ENCODE measurements around the gene LRP1B. TPM values are rescaled to one million over a fixed set of nuclear protein-coding genes. Genes with fewer than 3 reads are reported as not detected.

The LRP1B gene
- polyA plus RNA-seq, 1 donor from 2014 or later, result 12.7 TPM

GRCh38 chr2:141618457-141618856 is 512.4 kb downstream of the LRP1B start:
- no peak for TF ChIP-seq MXI1 (conservative IDR thresholded peaks at IDR 0.05; ENCODE audit: poor library complexity, severe bottlenecking)
- TF ChIP-seq POLR2AphosphoS5 (IDR thresholded peaks at IDR 0.05), result no peak
- TF ChIP-seq TAF1 (IDR thresholded peaks at IDR 0.05; ENCODE audit: low read depth), result no peak
- TF ChIP-seq RAD21 (conservative IDR thresholded peaks at IDR 0.05), result no peak
- no peak for TF ChIP-seq REST (IDR thresholded peaks at IDR 0.05; ENCODE audit: borderline replicate concordance)
- TF ChIP-seq EZH2 (IDR thresholded peaks at IDR 0.05; ENCODE audit: borderline replicate concordance, insufficient read depth, low read length, poor library complexity, severe bottlenecking), result no peak
- TF ChIP-seq SMC3 (conservative IDR thresholded peaks at IDR 0.05; ENCODE audit: poor library complexity), result no peak
- TF ChIP-seq CTCF (IDR thresholded peaks at IDR 0.05; ENCODE audit: poor library complexity, severe bottlenecking), result no peak
- no peak for TF ChIP-seq EP300 (conservative IDR thresholded peaks at IDR 0.05; ENCODE audit: poor library complexity, severe bottlenecking)
- Histone ChIP-seq H3K27ac (ENCODE audit: low read length) (no peak overlapping the region), H3K27me3 (ENCODE audit: insufficient read depth, low read depth, low read length) (no peaks in the 10 kb centered on the region), H3K79me2 (replicated peaks; ENCODE audit: insufficient read depth, low read length) (no peaks in the 10 kb centered on the region), H4K20me1 (ENCODE audit: insufficient read depth) (no peaks in the 10 kb centered on the region), H3K9me3 (ENCODE audit: low read length) (no peaks in the 10 kb centered on the region), H3K4me3 (ENCODE audit: low read length) (no peak overlapping the region), H3F3A (ENCODE audit: insufficient read depth, low read length, poor library complexity, severe bottlenecking) (no peaks in the 10 kb centered on the region), H3K4me2 (ENCODE audit: low read length) (no peak overlapping the region), H3K36me3 (ENCODE audit: insufficient read depth, low read length) (no peaks in the 10 kb centered on the region), H3K9ac (ENCODE audit: low read length) (no peak overlapping the region), H2AFZ (ENCODE audit: low read depth, low read length) (no peak overlapping the region), H3K9me2 (ENCODE audit: insufficient read depth, low read length) (no peaks in the 10 kb centered on the region)

- H2AFZ ChIP-seq (ENCODE audit: low read depth, low read length), result no peak overlapping the region
- no peaks in the 10 kb centered on the region for H3K9me3 ChIP-seq (ENCODE audit: low read length)
- no peaks in the 10 kb centered on the region for H3K27me3 ChIP-seq (ENCODE audit: insufficient read depth, low read depth, low read length)
- no peak overlapping the region for H3K9ac ChIP-seq (ENCODE audit: low read length)
- H3K79me2 ChIP-seq (replicated peaks; ENCODE audit: insufficient read depth, low read length), result no peaks in the 10 kb centered on the region
- H3K4me2 ChIP-seq (ENCODE audit: low read length), result no peak overlapping the region
- no peaks in the 10 kb centered on the region for H3K9me2 ChIP-seq (ENCODE audit: insufficient read depth, low read length)
- no peaks in the 10 kb centered on the region for H3F3A ChIP-seq (ENCODE audit: insufficient read depth, low read length, poor library complexity, severe bottlenecking)
- H3K4me3 ChIP-seq (ENCODE audit: low read length), result no peak overlapping the region
- no peaks in the 10 kb centered on the region for H3K36me3 ChIP-seq (ENCODE audit: insufficient read depth, low read length)
- TF ChIP-seq RAD21 (conservative IDR thresholded peaks at IDR 0.05) (no peak), MXI1 (conservative IDR thresholded peaks at IDR 0.05; ENCODE audit: poor library complexity, severe bottlenecking) (no peak), CTCF (IDR thresholded peaks at IDR 0.05; ENCODE audit: poor library complexity, severe bottlenecking) (no peak), TAF1 (IDR thresholded peaks at IDR 0.05; ENCODE audit: low read depth) (no peak), POLR2AphosphoS5 (IDR thresholded peaks at IDR 0.05) (no peak), REST (IDR thresholded peaks at IDR 0.05; ENCODE audit: borderline replicate concordance) (no peak), EP300 (conservative IDR thresholded peaks at IDR 0.05; ENCODE audit: poor library complexity, severe bottlenecking) (no peak), SMC3 (conservative IDR thresholded peaks at IDR 0.05; ENCODE audit: poor library complexity) (no peak), EZH2 (IDR thresholded peaks at IDR 0.05; ENCODE audit: borderline replicate concordance, insufficient read depth, low read length, poor library complexity, severe bottlenecking) (no peak)
- no peaks in the 10 kb centered on the region for H4K20me1 ChIP-seq (ENCODE audit: insufficient read depth)
- H3K27ac ChIP-seq (ENCODE audit: low read length), result no peak overlapping the region
Observed at GRCh38 chr2:141611981-141612380, 518.8 kb downstream of the LRP1B start.

Data from neural cell (in vitro differentiated cells).